Breast epithelium (tissue), 3 donors: Measurements from ENCODE around the gene DCLK1.

Source experiments
- POLR2A ChIP-seq: fragments of 450-650 bp; IDR thresholded peaks from one replicate; pipeline ENCODE4 v1.6.1; 2016; ENCODE audit warnings: antibody characterized with exemption, mild to moderate bottlenecking, moderate library complexity
- POLR2AphosphoS5 ChIP-seq, 3 donors: sonication (generic); formaldehyde crosslinking; IDR thresholded peaks; one replicate each; pipeline ENCODE4 v1.6.1; 2017; ENCODE audit warnings: antibody characterized with exemption in 3 of 3
- TF ChIP-seq, protein P1 (sequence below), 3 donors: fragments of 450-650 bp; IDR thresholded peaks; one replicate each; pipeline ENCODE4 v1.5.1; 2016 to 2017; ENCODE audit warnings: antibody characterized with exemption in 3 of 3, mild to moderate bottlenecking in 3 of 3, moderate library complexity in 3 of 3

DNA sequence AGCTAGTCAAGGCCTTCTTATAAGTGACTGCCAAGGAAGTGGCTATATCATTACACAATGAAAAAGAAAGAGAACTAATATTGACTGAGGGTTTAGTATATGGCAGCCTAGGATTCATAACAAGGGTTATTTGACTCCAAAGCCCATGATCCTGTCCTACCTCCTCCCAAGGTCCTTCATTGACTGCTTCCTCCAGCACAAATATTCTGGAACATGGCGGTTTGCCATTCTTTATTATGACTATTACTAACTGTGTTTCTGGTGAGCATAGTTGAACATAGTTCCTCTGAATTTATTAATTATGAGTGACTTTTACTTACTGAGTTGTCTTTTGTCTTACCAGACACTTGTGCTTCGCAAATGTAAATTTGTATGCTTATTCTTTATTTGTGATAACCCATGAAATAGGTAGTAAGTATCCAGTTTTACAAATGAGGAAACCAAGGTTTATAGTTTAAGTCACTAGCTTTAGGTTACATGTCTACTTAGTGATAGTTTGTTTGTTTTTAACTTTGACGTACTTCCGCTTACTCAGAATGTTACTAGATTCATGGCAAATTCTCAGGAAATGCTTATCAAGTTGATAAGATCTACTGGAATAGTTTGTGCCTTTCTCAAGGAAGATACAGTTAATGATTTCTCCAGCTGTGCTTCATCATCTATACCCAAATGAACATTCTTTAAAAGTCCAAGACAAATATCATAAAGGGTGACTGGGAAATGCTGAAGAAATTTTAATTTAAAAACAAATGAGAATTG is 15.5 kb upstream of the DCLK1 start:
- TF ChIP-seq, protein P1, sequence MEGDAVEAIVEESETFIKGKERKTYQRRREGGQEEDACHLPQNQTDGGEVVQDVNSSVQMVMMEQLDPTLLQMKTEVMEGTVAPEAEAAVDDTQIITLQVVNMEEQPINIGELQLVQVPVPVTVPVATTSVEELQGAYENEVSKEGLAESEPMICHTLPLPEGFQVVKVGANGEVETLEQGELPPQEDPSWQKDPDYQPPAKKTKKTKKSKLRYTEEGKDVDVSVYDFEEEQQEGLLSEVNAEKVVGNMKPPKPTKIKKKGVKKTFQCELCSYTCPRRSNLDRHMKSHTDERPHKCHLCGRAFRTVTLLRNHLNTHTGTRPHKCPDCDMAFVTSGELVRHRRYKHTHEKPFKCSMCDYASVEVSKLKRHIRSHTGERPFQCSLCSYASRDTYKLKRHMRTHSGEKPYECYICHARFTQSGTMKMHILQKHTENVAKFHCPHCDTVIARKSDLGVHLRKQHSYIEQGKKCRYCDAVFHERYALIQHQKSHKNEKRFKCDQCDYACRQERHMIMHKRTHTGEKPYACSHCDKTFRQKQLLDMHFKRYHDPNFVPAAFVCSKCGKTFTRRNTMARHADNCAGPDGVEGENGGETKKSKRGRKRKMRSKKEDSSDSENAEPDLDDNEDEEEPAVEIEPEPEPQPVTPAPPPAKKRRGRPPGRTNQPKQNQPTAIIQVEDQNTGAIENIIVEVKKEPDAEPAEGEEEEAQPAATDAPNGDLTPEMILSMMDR (IDR thresholded peaks at IDR 0.05), result no peak
- TF ChIP-seq POLR2AphosphoS5 (IDR thresholded peaks at IDR 0.05) (no peak), POLR2A (no peak)
